K562 (cell line): ENCODE results near the gene CTF1. TPM values are rescaled to one million over a fixed set of nuclear protein-coding genes. Genes with fewer than 3 reads are reported as not detected.

Experiments used
- ATF1 ChIP-seq, 2 experiments: fragments of 450-650 bp in 1 of 2; IDR thresholded peaks; 2 replicates each; pipeline ENCODE4 v1.6.1; 2016; ENCODE audit warnings: missing compliant biosample characterization in 1 of 2, missing genetic modification characterization in 1 of 2
- MEF2A ChIP-seq: IDR thresholded peaks from 2 replicates; pipeline ENCODE4 v1.6.1; 2011; ENCODE audit warnings: low read depth, mild to moderate bottlenecking, low read length, moderate library complexity; ENCODE audit not compliant: control insufficient read depth
- SRSF7 ChIP-seq: fragments of 200-400 bp; formaldehyde crosslinking; optimal IDR thresholded peaks from 2 replicates; pipeline ENCODE3; 2017; ENCODE audit warnings: mild to moderate bottlenecking, low read depth, low read length
- ZBTB40 ChIP-seq, 2 experiments: fragments of 450-650 bp in 1 of 2; sonication (generic) in 1 of 2; formaldehyde crosslinking in 1 of 2; IDR thresholded peaks; 2 replicates each; pipeline versions ENCODE4 v1.7.1 to v1.9.0; 2016 to 2022; ENCODE audit warnings: inconsistent platforms in 1 of 2, mild to moderate bottlenecking in 1 of 2, missing genetic modification reagents in 1 of 2
- ZNF12 ChIP-seq: sonication (generic); formaldehyde crosslinking; IDR thresholded peaks from 2 replicates; pipeline ENCODE4 v1.4.0; 2020; ENCODE audit warnings: mild to moderate bottlenecking, missing genetic modification reagents
- polyA plus RNA-seq, 8 experiments: library from polyadenylated mRNA; depleted of rRNA in 4 of 8; stranded (reverse) in 5 of 8; unstranded in 3 of 8; fragments of >200 nt; fragmentation: Nextera tagmentation in 2 of 8; fragmentation: Illumina TruSeq in 1 of 8; extraction: Ambion mirVana in 2 of 8; extraction: Trizol in 1 of 8; gene quantifications; 2 replicates each; pipeline versions ENCODE4 v1.2.1 to v1.2.3, GENCODE V29; 2011 to 2014; ENCODE audit warnings: inconsistent platforms in 1 of 8, missing spikeins in 1 of 8
- total RNA-seq, 7 experiments: library from RNA; depleted of rRNA in 6 of 7; stranded (reverse); fragments of >200 nt in 6 of 7; fragmentation: Illumina TruSeq in 2 of 7; extraction: Trizol in 2 of 7; gene quantifications; 2 replicates each; pipeline versions ENCODE4 v1.2.1 to v1.2.3, GENCODE V29; 2011 to 2021; ENCODE audit warnings: low replicate concordance in 1 of 7

CTF1 gene
- total and polyA plus RNA-seq, 9 of the 15 experiments (the other 6 are each of a cell fraction or from before 2014, with no cell fraction given), result 0.24 to 2.5 (median 0.44) TPM

DNA sequence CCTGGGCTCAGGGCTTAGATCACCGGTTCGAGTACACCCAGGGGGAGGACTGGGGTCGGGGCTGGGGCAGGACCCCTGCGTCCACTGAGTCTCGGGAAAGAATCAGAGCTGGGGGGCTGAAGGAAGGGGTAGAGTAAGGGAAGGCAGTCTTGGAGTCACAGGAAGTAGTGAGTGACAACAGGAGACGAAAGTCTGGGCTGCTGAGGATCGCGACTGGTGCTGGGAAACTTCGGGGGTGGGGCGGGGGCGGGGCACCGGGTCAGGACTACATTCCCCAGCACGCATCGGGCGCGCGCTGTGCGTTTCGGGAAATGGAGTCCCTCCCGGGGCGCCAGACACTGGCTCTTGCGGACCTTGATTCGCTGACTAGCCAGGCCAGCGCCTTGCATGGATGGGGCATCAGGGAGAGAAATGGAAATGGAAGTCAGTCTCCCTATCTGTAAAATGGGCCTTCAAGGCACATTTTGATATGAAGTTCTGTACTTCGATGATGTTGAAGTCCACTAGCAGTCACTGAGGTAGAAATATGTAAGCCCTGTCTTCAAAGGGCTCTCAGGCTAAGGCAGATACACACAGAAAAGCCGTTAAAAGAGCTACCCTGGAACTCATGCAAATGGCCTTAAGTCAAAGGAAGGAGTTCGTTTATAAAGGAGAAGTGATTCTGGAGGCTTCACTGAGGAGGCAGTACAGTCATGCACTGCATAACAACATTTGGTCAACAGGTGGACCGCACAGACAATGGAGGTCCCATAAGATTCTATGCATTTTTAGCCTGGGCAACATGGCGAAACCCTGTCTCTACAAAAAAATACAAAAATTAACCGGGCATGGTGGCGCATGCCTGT lies 697 bp downstream of the CTF1 start (continued):
- TF ChIP-seq ZNF12 (CRISPR knock-in tag) (no peak), SRSF7 (no peak), ATF1 (CRISPR knock-in tag; IDR thresholded peaks at IDR 0.05) (no peak), ATF1 (tag; IDR thresholded peaks at IDR 0.05) (no peak), MEF2A (no peak), ZBTB40 (IDR thresholded peaks at IDR 0.05) (peak; percentile 64), ZBTB40 (CRISPR knock-in tag; IDR thresholded peaks at IDR 0.05) (no peak)
